Activated CD8-positive, alpha-beta memory T cell treated with anti-CD3 and anti-CD28 coated beads, Interleukin-2, amount 10 ng/mL, durations not matched to agents 7 days and 5 days (primary cell): ENCODE measurements around the gene PEX12. TPM values are rescaled to one million over a fixed set of nuclear protein-coding genes. Genes with fewer than 3 reads are reported as not detected.

Experiments used
- ATAC-seq: fragments of 150-1000 bp; cut with Tn5 transposase; one replicate; pipeline ENCODE4 v1.10.0; 2021; ENCODE audit warnings: moderate library complexity
- CTCF ChIA-PET: fragments of 350-600 bp; sonication (Branson Sonifier 250); formaldehyde crosslinking; loops from one replicate; lab custom pipeline; 2021; ENCODE audit warnings: antibody characterized with exemption; lab: Charles Lee
- DNase-seq: peaks from one replicate; pipeline ENCODE4 v3.0.0-alpha.2; 2020
- H3K27ac Mint-ChIP-seq: one replicate; pipeline ENCODE4 v1.8.0; 2021; ENCODE audit warnings: mild to moderate bottlenecking, mixed read lengths
- H3K27me3 Mint-ChIP-seq: one replicate; pipeline ENCODE4 v1.8.0; 2021; ENCODE audit warnings: mixed read lengths
- H3K36me3 Mint-ChIP-seq: one replicate; pipeline ENCODE4 v1.8.0; 2021; ENCODE audit warnings: mild to moderate bottlenecking, mixed read lengths
- H3K4me1 Mint-ChIP-seq: one replicate; pipeline ENCODE4 v1.8.0; 2021; ENCODE audit warnings: mixed read lengths
- H3K4me3 Mint-ChIP-seq: one replicate; pipeline ENCODE4 v1.8.0; 2021; ENCODE audit warnings: mild to moderate bottlenecking, moderate library complexity, mixed read lengths
- H3K9me3 Mint-ChIP-seq: one replicate; pipeline ENCODE4 v1.8.0; 2022; ENCODE audit warnings: low read depth, mixed read lengths
- total RNA-seq, 2 experiments: library from RNA; stranded (reverse); gene quantifications; one replicate each; pipeline ENCODE4 v1.2.3, GENCODE V29; 2021

PEX12 gene
- total RNA-seq, 2 experiments from 2014 or later = 3.9 to 4.6 TPM

- Mint-ChIP-seq H3K36me3 (peaks cover 64% of the 10 kb centered on the region), H3K27ac (no peak overlapping the region), H3K9me3 (no peaks in the 10 kb centered on the region), H3K4me3 (no peak overlapping the region), H3K4me1 (peaks cover 7% of the 10 kb centered on the region), H3K27me3 (no peaks in the 10 kb centered on the region)
- CTCF ChIA-PET = interaction anchor here (0.6 to 1.5 kb wide), 2 partner anchors 11 to 42 kb away, joined by 3 to 4 read pairs; partner anchors contain the start of gene AP2B1
- ATAC-seq (no peak), DNase-seq (no peak)
Measured at GRCh38 chr17:35597604-35598003, 19.2 kb upstream of the PEX12 start.

- CTCF ChIA-PET = interaction anchor here (0.6 to 1.5 kb wide), 3 partner anchors 10 to 98 kb away, joined by 3 to 4 read pairs (median 3); partner anchors contain the start of gene AP2B1
- ATAC-seq (no peak), DNase-seq (no peak)
- Mint-ChIP-seq H3K4me1 (peaks cover 7% of the 10 kb centered on the region), H3K27me3 (no peaks in the 10 kb centered on the region), H3K27ac (no peak overlapping the region), H3K4me3 (no peak overlapping the region), H3K9me3 (no peaks in the 10 kb centered on the region), H3K36me3 (peaks cover 64% of the 10 kb centered on the region)
Measured at GRCh38 chr17:35596530-35597233, 18.3 kb upstream of the PEX12 start.

DNA sequence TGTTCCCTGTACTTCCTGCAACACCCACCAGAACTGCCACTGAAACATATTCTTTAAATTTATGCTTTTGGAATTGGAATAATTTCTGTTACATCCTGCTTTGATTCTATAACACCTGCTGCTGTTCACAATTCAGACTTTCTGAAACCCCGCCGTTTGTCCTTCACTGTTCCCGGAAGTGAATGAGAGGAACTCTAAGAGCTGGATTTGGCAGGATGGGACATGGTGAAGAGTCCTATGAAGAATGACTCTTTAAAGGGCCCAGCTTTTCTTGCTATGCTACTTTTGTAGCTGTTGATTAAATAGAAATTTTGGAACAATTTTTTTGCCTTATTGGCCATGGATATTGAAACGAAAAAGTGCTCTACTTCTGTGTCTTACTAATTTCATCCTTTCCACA lies 17.7 kb upstream of the PEX12 start:
- H3K36me3 Mint-ChIP-seq = peaks cover 60% of the 10 kb centered on the region
- no peak overlapping the region for H3K4me3 Mint-ChIP-seq
- H3K27me3 Mint-ChIP-seq = no peaks in the 10 kb centered on the region
- H3K9me3 Mint-ChIP-seq = no peaks in the 10 kb centered on the region
- DNase-seq (no peak), ATAC-seq (no peak)
- CTCF ChIA-PET = interaction anchor here (0.7 kb wide), 1 partner anchor 99 kb away, joined by 3 read pairs; no protein-coding TSS in a partner anchor
- H3K4me1 Mint-ChIP-seq = peaks cover 9% of the 10 kb centered on the region
- H3K27ac Mint-ChIP-seq = no peak overlapping the region

DNA sequence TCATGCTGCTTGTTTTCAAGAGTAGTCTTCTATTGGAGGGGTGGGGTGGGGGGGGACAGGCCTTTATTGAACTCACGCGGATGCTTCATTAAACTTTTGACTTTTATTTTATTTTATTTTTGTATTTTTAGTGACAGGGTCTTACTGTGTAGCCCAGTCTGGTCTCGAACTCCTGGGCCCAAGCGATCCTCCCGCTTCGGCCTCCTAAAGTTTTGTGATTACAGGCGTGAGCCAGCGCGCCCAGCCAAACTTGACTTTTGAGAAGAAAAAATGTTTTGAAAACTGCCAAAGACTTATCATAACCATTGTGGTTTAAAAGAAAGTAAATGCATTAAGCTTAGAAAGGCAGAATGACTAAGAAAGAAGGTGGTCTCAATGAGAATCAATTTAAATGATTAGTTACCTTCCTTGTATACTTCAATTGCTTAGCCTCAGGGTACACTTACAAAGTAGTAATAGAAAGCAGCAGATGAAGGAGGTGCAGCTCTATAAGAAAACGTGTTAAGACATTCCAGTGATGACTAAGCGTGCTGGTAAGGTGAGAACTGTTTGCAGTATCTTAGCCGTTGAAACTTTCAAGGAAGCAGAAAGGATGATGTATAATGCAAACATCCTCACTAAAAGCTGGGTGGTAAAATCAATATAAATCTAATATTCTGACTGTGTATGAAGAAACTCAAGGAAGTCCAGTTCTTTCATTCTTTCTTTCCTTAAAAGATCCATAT lies 10.0 kb upstream of the PEX12 start:
- CTCF ChIA-PET = interaction anchor here (1.0 to 2.2 kb wide), 7 partner anchors 9 to 176 kb away, joined by 3 to 14 read pairs (median 4); partner anchors contain the start of genes PEX12 and SLFN12L
- Mint-ChIP-seq H3K9me3 (no peaks in the 10 kb centered on the region), H3K27ac (peak overlapping the region; percentile 98), H3K4me1 (peaks cover 32% of the 10 kb centered on the region), H3K4me3 (peak overlapping the region; percentile 96), H3K27me3 (no peaks in the 10 kb centered on the region), H3K36me3 (peaks cover 10% of the 10 kb centered on the region)
- DNase-seq (no peak), ATAC-seq (peak; percentile 32)

DNA sequence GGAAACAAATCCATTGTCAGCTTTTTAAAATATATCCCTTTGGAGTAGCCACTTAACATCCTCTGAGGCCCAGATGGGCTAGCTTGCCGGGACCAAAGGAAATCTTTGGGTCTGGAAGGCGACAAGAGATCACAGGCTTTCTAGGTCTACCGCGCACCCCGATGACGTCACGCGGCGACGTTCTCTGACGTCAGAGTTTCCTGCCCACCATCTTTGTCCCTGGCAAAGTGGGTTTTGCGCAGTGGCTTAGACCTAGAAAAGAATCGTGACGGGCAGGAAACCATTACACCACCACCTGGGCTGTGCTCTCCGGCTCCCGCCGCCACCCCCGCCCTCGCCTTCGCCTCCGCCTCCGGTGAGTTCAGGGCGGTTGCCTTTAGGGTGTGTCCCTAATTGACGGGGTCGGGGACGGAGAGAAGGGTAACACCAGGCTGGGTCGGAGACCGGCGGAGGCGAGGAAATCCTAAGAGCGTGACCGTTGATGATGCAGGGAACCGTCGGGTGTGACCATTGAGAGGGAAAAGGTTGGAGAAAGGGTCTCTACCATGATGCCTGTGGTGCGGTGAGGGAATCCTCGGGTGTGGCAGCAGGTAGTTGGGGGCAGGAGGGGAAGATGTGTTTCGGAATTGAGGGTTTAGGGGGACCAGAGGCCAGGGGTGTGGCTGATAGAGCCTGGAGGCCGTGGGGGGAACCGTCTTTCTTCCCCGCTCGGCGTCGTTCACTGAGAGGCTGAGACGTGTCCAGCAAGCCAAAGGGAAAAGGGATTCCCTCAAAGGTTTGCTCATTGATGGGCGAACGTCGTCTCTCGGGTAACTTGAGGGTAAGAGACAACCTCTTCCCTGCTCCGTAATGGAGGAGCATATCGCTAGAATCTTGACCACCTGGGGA lies 8.9 kb upstream of the PEX12 start, which contains the start of gene AP2B1:
AP2B1 (plus strand) TSS at position 249 of the 888 bp plus-strand sequence. CDS start 6,709 bp downstream, outside the sequence.
- DNase-seq = peak; percentile 98
- H3K27ac Mint-ChIP-seq = peak within 1 kb of the TSS; percentile 98
- no peaks in the 10 kb centered on the region for H3K9me3 Mint-ChIP-seq
- H3K27me3 Mint-ChIP-seq = no peaks in the 10 kb centered on the region
- peak within 1 kb of the TSS; percentile 96 for H3K4me3 Mint-ChIP-seq
- CTCF ChIA-PET = interaction anchor here (1.1 to 2.2 kb wide), 8 partner anchors 8 to 52 kb away, joined by 3 to 14 read pairs (median 6); partner anchors contain the start of gene PEX12
- peak; percentile 97 for ATAC-seq
- H3K36me3 Mint-ChIP-seq = peaks cover 5% of the 10 kb centered on the region
- peaks cover 32% of the 10 kb centered on the region for H3K4me1 Mint-ChIP-seq

DNA sequence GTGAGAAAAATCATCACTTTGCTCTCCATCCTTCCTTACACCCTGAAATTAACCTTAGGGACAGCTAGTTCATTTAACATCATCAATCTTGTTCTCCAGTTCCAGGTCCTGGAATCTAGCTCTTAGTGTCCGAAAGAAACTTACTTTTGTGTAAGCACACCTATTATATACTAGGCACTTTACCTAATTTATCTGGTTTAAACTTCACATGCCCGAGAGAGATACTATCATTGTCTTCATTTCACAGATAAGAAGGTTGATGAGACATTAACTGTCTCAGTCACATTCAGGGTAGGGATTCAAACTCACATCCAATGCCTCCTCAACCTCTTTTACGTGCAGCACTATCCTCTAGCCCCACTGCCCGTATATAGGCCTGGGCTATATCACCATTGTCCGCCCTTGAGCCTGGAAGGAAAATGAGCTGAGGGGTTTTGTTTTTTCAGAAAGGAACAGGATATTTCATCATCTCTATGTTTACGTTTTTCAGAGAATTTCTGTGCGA lies 8.2 kb upstream of the PEX12 start:
- Mint-ChIP-seq H3K27ac (peak overlapping the region; percentile 98), H3K4me3 (peak overlapping the region; percentile 96), H3K36me3 (peaks cover 2% of the 10 kb centered on the region), H3K4me1 (peaks cover 32% of the 10 kb centered on the region), H3K27me3 (no peaks in the 10 kb centered on the region), H3K9me3 (no peaks in the 10 kb centered on the region)
- CTCF ChIA-PET = interaction anchor here (1.1 to 1.7 kb wide), 6 partner anchors 8 to 47 kb away, joined by 3 to 13 read pairs (median 5); partner anchors contain the start of gene PEX12
- DNase-seq (no peak), ATAC-seq (peak; percentile 14)

DNA sequence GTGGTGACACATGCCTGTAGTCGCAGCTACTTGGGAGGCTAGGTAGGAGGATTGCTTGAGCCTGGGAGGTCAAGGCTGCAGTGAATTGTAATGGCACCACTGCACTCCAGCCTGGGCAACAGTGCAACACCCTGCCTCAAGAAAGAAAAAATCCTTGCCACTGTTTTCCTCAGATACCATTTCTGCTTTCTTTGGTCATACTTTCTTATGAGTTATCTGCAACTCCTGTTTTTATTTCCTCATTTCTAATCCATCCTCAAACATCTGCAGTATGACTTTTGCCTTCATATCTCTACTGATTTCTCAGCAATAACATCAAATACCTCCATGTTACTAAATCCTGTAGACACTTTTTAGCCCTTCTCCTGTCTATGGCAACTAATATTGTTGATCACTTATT lies 5.7 kb upstream of the PEX12 start:
- Mint-ChIP-seq H3K36me3 (peaks cover 2% of the 10 kb centered on the region), H3K27ac (no peak overlapping the region), H3K27me3 (no peaks in the 10 kb centered on the region), H3K4me1 (peaks cover 24% of the 10 kb centered on the region), H3K9me3 (no peaks in the 10 kb centered on the region), H3K4me3 (no peak overlapping the region)
- ATAC-seq (no peak), DNase-seq (no peak)
- CTCF ChIA-PET = no interaction called here

- Mint-ChIP-seq H3K27ac (peak overlapping the region; percentile 99), H3K4me1 (peaks cover 25% of the 10 kb centered on the region), H3K4me3 (peak overlapping the region; percentile 100), H3K9me3 (no peaks in the 10 kb centered on the region), H3K36me3 (peaks cover 4% of the 10 kb centered on the region), H3K27me3 (no peaks in the 10 kb centered on the region)
- CTCF ChIA-PET = interaction anchor here (0.6 to 2.4 kb wide), 13 partner anchors 8 to 366 kb away, joined by 3 to 14 read pairs (median 5); partner anchors contain the start of gene AP2B1
- DNase-seq (no peak), ATAC-seq (peak; percentile 30)
Measured at GRCh38 chr17:35578929-35579432, 610 bp upstream of the PEX12 start.

GRCh38 chr17:35577830-35578196 lies 558 bp downstream of the PEX12 start:
- CTCF ChIA-PET = interaction anchor here (0.7 to 2.4 kb wide), 12 partner anchors 9 to 365 kb away, joined by 3 to 14 read pairs (median 4); partner anchors contain the start of gene AP2B1
- ATAC-seq = no peak
- no peak for DNase-seq

GRCh38 chr17:35575759-35576158 lies 2.6 kb downstream of the PEX12 start:
- DNase-seq (no peak), ATAC-seq (no peak)
- Mint-ChIP-seq H3K4me3 (no peak overlapping the region), H3K27me3 (no peaks in the 10 kb centered on the region), H3K9me3 (no peaks in the 10 kb centered on the region), H3K36me3 (peaks cover 6% of the 10 kb centered on the region), H3K4me1 (peaks cover 27% of the 10 kb centered on the region), H3K27ac (no peak overlapping the region)
- CTCF ChIA-PET = no interaction called here

More at GRCh38 chr17:35577830-35578196, 558 bp downstream of the PEX12 start:
- Mint-ChIP-seq H3K36me3 (peaks cover 4% of the 10 kb centered on the region), H3K27ac (peak overlapping the region; percentile 99), H3K9me3 (no peaks in the 10 kb centered on the region), H3K27me3 (no peaks in the 10 kb centered on the region), H3K4me3 (peak overlapping the region; percentile 100), H3K4me1 (peaks cover 25% of the 10 kb centered on the region)

DNA sequence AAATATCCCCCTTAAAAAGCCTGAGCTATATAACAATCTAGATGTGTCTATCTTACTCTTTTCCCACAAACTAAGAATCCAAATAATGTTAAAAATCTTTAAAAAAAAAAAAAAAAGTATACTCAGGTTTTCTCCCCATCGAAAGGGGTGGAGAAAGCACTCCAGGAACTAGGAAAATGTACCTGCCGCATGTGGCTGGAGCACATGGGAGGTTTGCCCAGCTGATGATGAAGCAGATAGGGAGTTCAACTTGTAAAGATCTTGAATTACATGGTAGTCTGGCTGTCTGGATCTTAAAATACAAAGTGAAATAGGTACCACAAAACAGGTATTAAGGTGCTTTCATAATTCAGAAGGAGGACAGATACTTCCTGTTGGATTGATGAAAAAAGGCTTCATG lies 9.0 kb downstream of the PEX12 start:
- H3K4me1 Mint-ChIP-seq = peaks cover 31% of the 10 kb centered on the region
- peak overlapping the region; percentile 88 for H3K4me3 Mint-ChIP-seq
- CTCF ChIA-PET = interaction anchor here (1.9 to 2.3 kb wide), 2 partner anchors 9 to 17 kb away, joined by 5 to 6 read pairs; partner anchors contain the start of genes AP2B1 and PEX12
- no peaks in the 10 kb centered on the region for H3K9me3 Mint-ChIP-seq
- DNase-seq (no peak), ATAC-seq (no peak)
- peaks cover 6% of the 10 kb centered on the region for H3K27me3 Mint-ChIP-seq
- H3K36me3 Mint-ChIP-seq = peaks cover 9% of the 10 kb centered on the region
- H3K27ac Mint-ChIP-seq = peak overlapping the region; percentile 39

- H3K27me3 Mint-ChIP-seq = peaks cover 14% of the 10 kb centered on the region
- peak; percentile 57 for DNase-seq
- peak overlapping the region; percentile 88 for H3K4me3 Mint-ChIP-seq
- peaks cover 7% of the 10 kb centered on the region for H3K36me3 Mint-ChIP-seq
- ATAC-seq = peak; percentile 37
- H3K27ac Mint-ChIP-seq = peak overlapping the region; percentile 91
- CTCF ChIA-PET = interaction anchor here (1.9 to 2.3 kb wide), 2 partner anchors 10 to 18 kb away, joined by 5 to 6 read pairs; partner anchors contain the start of genes AP2B1 and PEX12
- H3K4me1 Mint-ChIP-seq = peaks cover 31% of the 10 kb centered on the region
- H3K9me3 Mint-ChIP-seq = no peaks in the 10 kb centered on the region
Measured at GRCh38 chr17:35568561-35568960, 9.8 kb downstream of the PEX12 start.
